Measurements from ENCODE around the gene PACSIN2. TPM values are rescaled to one million over a fixed set of nuclear protein-coding genes. Genes with fewer than 3 reads are reported as not detected.

The PACSIN2 gene
- total RNA-seq, 1 experiment from 2014 or later: 60.2 TPM

GRCh38 chr22:43012390-43012789, 2.6 kb downstream of the PACSIN2 start:
- ChIA-PET CTCF (no interaction called here), POLR2A (interaction anchor here (0.6 to 0.7 kb wide), 2 partner anchors 65 kb away, joined by 3 read pairs; no protein-coding TSS in a partner anchor)
- H3K27me3 ChIP-seq (ENCODE audit: control insufficient read depth, insufficient read depth, low read length): no peaks in the 10 kb centered on the region
- intact Hi-C loops (cut with micrococcal nuclease; ENCODE audit: unreplicated experiment): no loop called here
- TF ChIP-seq CTCF (IDR thresholded peaks at IDR 0.05): no peak
- TF ChIP-seq TCF7L2 (IDR thresholded peaks at IDR 0.05; ENCODE audit: low read depth, low read length): no peak
- TF ChIP-seq POLR2AphosphoS5 (IDR thresholded peaks at IDR 0.05; ENCODE audit: low read depth, low read length): no peak
- H3K9me3 ChIP-seq (ENCODE audit: control insufficient read depth, insufficient read depth, low read depth, low read length): no peaks in the 10 kb centered on the region
- H3K4me1 ChIP-seq (ENCODE audit: control insufficient read depth, insufficient read depth, low read length): peaks cover 23% of the 10 kb centered on the region
- in situ Hi-C loops (cut with HindIII; ENCODE audit: low pct_unique_long_range_greater_than_20kb, low sequenced_read_pairs): no loop called here
- ATAC-seq (no peak), DNase-seq (ENCODE audit: low read depth, low spot score) (no peak)
- H3K27ac ChIP-seq (ENCODE audit: low read length): no peak overlapping the region
- H3K4me3 ChIP-seq (ENCODE audit: low read depth in 2 of 2, low read length in 2 of 2): no peak overlapping the region
- BruUV-seq (replicated peaks): no TSS peak
- no peaks in the 10 kb centered on the region for H3K36me3 ChIP-seq (ENCODE audit: control insufficient read depth, insufficient read depth, low read length)

GRCh38 chr22:43011079-43011478, 3.9 kb downstream of the PACSIN2 start:
- POLR2A ChIA-PET: no interaction called here
- H3K9me3 ChIP-seq (ENCODE audit: control insufficient read depth, insufficient read depth, low read depth, low read length): no peaks in the 10 kb centered on the region
- H3K27ac ChIP-seq (ENCODE audit: low read length): no peak overlapping the region
- intact Hi-C loops (cut with micrococcal nuclease; ENCODE audit: unreplicated experiment) (no loop called here), in situ Hi-C loops (cut with HindIII; ENCODE audit: low pct_unique_long_range_greater_than_20kb, low sequenced_read_pairs) (no loop called here)
- TF ChIP-seq TCF7L2 (IDR thresholded peaks at IDR 0.05; ENCODE audit: low read depth, low read length) (no peak), POLR2AphosphoS5 (IDR thresholded peaks at IDR 0.05; ENCODE audit: low read depth, low read length) (no peak), REST (IDR thresholded peaks at IDR 0.05; ENCODE audit: insufficient read depth in 1 of 2, low read depth in 2 of 2, low read length in 1 of 2) (no peak), CTCF (IDR thresholded peaks at IDR 0.05) (no peak), SIN3A (IDR thresholded peaks at IDR 0.05; ENCODE audit: borderline replicate concordance, insufficient read depth, low read depth, low read length) (no peak)
- CTCF ChIA-PET: no interaction called here
- no peak for DNase-seq (ENCODE audit: low read depth, low spot score)
- peaks cover 23% of the 10 kb centered on the region for H3K4me1 ChIP-seq (ENCODE audit: control insufficient read depth, insufficient read depth, low read length)
- ATAC-seq: no peak
- no peaks in the 10 kb centered on the region for H3K36me3 ChIP-seq (ENCODE audit: control insufficient read depth, insufficient read depth, low read length)
- H3K4me3 ChIP-seq (ENCODE audit: low read depth in 2 of 2, low read length in 2 of 2): no peak overlapping the region
- no TSS peak for BruUV-seq (replicated peaks)
- H3K27me3 ChIP-seq (ENCODE audit: control insufficient read depth, insufficient read depth, low read length): no peaks in the 10 kb centered on the region
